PC-9 (cell line): ENCODE data around the gene RAET1L. TPM values are rescaled to one million over a fixed set of nuclear protein-coding genes. Genes with fewer than 3 reads are reported as not detected.

Experiments used
- BruUV-seq: library from RNA; stranded (reverse); fragments of 400-500 nt; replicated peaks from 2 replicates; lab custom pipeline; 2021; lab: Mats Ljungman, UMichigan
- CTCF ChIA-PET: fragments of 300-600 bp; sonication (Branson Sonifier 250); formaldehyde crosslinking; loops from one replicate; lab custom pipeline; 2022; ENCODE audit warnings: antibody characterized with exemption; lab: Charles Lee
- POLR2A ChIA-PET: fragments of 300-600 bp; sonication (Branson Sonifier 250); formaldehyde crosslinking; loops from one replicate; lab custom pipeline; 2022; ENCODE audit warnings: antibody characterized with exemption; ENCODE audit not compliant: unreplicated experiment; lab: Charles Lee
- DNase-seq, 2 experiments: peaks; one replicate each; pipeline versions ENCODE4 v3.0.0 to v3.0.0-alpha.2; 2015 to 2022; ENCODE audit warnings: mixed read lengths in 1 of 2
- H2AFZ ChIP-seq: fragments of 200-600 bp; sonication (generic); 2 replicates; pipeline ENCODE4 v1.8.1; 2017; ENCODE audit warnings: antibody characterized with exemption
- H3F3A ChIP-seq: fragments of 200-600 bp; sonication (generic); 2 replicates; pipeline ENCODE4 v1.8.1; 2017; ENCODE audit warnings: antibody characterized with exemption, mild to moderate bottlenecking, low read depth; ENCODE audit not compliant: insufficient read depth
- H3K27ac ChIP-seq: fragments of 200-600 bp; sonication (generic); 2 replicates; pipeline ENCODE4 v1.6.1; 2016; ENCODE audit warnings: mixed run types
- H3K27me3 ChIP-seq: fragments of 200-600 bp; sonication (generic); 2 replicates; pipeline ENCODE4 v1.6.1; 2016; ENCODE audit warnings: low read depth, mixed run types; ENCODE audit not compliant: insufficient read depth
- H3K36me3 ChIP-seq: fragments of 200-600 bp; sonication (generic); 2 replicates; pipeline ENCODE4 v1.6.1; 2016; ENCODE audit warnings: low read depth, mixed run types
- H3K4me1 ChIP-seq: fragments of 200-600 bp; sonication (generic); replicated peaks from 2 replicates; pipeline ENCODE4 v1.6.1; 2016; ENCODE audit warnings: mixed run types; ENCODE audit not compliant: insufficient read depth
- H3K4me2 ChIP-seq: fragments of 200-600 bp; sonication (generic); 2 replicates; pipeline ENCODE4 v1.6.1; 2017; ENCODE audit warnings: mixed run types
- H3K4me3 ChIP-seq: fragments of 200-600 bp; sonication (generic); 2 replicates; pipeline ENCODE4 v1.6.1; 2016; ENCODE audit warnings: mixed run types
- H3K79me2 ChIP-seq: fragments of 200-600 bp; sonication (generic); 2 replicates; pipeline ENCODE4 v1.6.1; 2017; ENCODE audit warnings: low read depth, mixed run types
- H3K9me2 ChIP-seq: fragments of 200-600 bp; sonication (generic); 2 replicates; pipeline ENCODE4 v1.8.1; 2017; ENCODE audit warnings: mild to moderate bottlenecking; ENCODE audit not compliant: insufficient read depth
- H3K9me3 ChIP-seq: fragments of 200-600 bp; sonication (generic); 2 replicates; pipeline ENCODE4 v1.8.1; 2016; ENCODE audit warnings: low read depth; ENCODE audit not compliant: insufficient read depth
- H4K20me1 ChIP-seq: fragments of 200-600 bp; sonication (generic); 2 replicates; pipeline ENCODE4 v1.8.1; 2017; ENCODE audit not compliant: insufficient read depth
- CTCF ChIP-seq: fragments of 200-600 bp; sonication (generic); conservative IDR thresholded peaks from 2 replicates; pipeline ENCODE4 v1.6.1; 2017; ENCODE audit warnings: mixed run types, antibody characterized with exemption, mild to moderate bottlenecking, moderate library complexity
- EZH2 ChIP-seq: fragments of 200-600 bp; sonication (generic); IDR thresholded peaks from 2 replicates; pipeline ENCODE4 v1.8.0; 2017; ENCODE audit warnings: antibody characterized with exemption, low read depth
- intact Hi-C: fragments of 100-400 bp; cut with micrococcal nuclease; formaldehyde crosslinking; loops from one replicate; pipeline ENCODE4 v1.10.0; 2022; ENCODE audit not compliant: unreplicated experiment
- total RNA-seq: library from RNA; stranded (reverse); gene quantifications from 2 replicates; pipeline ENCODE4 v1.2.3, GENCODE V29; 2021

The RAET1L gene
- total RNA-seq, 1 experiment from 2014 or later = 1.2 TPM

- no peak overlapping the region for H3K4me3 ChIP-seq
- no peaks in the 10 kb centered on the region for H3K9me2 ChIP-seq
- TF ChIP-seq EZH2 (no peak), CTCF (no peak)
- H3F3A ChIP-seq = no peaks in the 10 kb centered on the region
- no TSS peak for BruUV-seq
- intact Hi-C loops = no loop called here
- POLR2A ChIA-PET = interaction anchor here (0.5 kb wide), 1 partner anchor 234 kb away, joined by 13 read pairs; no protein-coding TSS in a partner anchor
- H3K27me3 ChIP-seq = no peaks in the 10 kb centered on the region
- H4K20me1 ChIP-seq = no peaks in the 10 kb centered on the region
- peaks cover 5% of the 10 kb centered on the region; the same call in 1 of the 2 replicates for H3K4me1 ChIP-seq
- H2AFZ ChIP-seq = no peak overlapping the region
- no peaks in the 10 kb centered on the region for H3K9me3 ChIP-seq
- H3K79me2 ChIP-seq = no peaks in the 10 kb centered on the region
- H3K4me2 ChIP-seq = no peak overlapping the region
- no peaks in the 10 kb centered on the region for H3K36me3 ChIP-seq
- H3K27ac ChIP-seq = no peak overlapping the region
- CTCF ChIA-PET = no interaction called here
- no peak for DNase-seq
These were observed 46.0 kb downstream of the RAET1L start for GRCh38 chr6:149979293-149979692.

GRCh38 chr6:149978610-149979009 lies 46.7 kb downstream of the RAET1L start:
- Histone ChIP-seq H3K27ac (no peak overlapping the region), H3K4me2 (no peak overlapping the region), H3K36me3 (no peaks in the 10 kb centered on the region), H3K4me3 (no peak overlapping the region), H3K27me3 (no peaks in the 10 kb centered on the region), H3K79me2 (no peaks in the 10 kb centered on the region), H2AFZ (no peak overlapping the region), H4K20me1 (no peaks in the 10 kb centered on the region), H3K9me2 (no peaks in the 10 kb centered on the region), H3K9me3 (no peaks in the 10 kb centered on the region), H3K4me1 (peaks cover 5% of the 10 kb centered on the region; the same call in 1 of the 2 replicates), H3F3A (no peaks in the 10 kb centered on the region)
- no TSS peak for BruUV-seq
- POLR2A ChIA-PET = no interaction called here
- no peak for TF ChIP-seq EZH2
- no peak for TF ChIP-seq CTCF
- DNase-seq = no peak
- CTCF ChIA-PET = no interaction called here
- intact Hi-C loops = no loop called here

- no peak for DNase-seq
- intact Hi-C loops = no loop called here
- TF ChIP-seq CTCF (no peak), EZH2 (no peak)
These were observed 48.1 kb downstream of the RAET1L start for GRCh38 chr6:149977221-149977620.

More at GRCh38 chr6:149977221-149977620, 48.1 kb downstream of the RAET1L start:
- no peaks in the 10 kb centered on the region for H4K20me1 ChIP-seq
- H2AFZ ChIP-seq = no peak overlapping the region
- H3K36me3 ChIP-seq = no peaks in the 10 kb centered on the region
- no peaks in the 10 kb centered on the region for H3K9me2 ChIP-seq
- H3F3A ChIP-seq = no peaks in the 10 kb centered on the region
- no peaks in the 10 kb centered on the region for H3K9me3 ChIP-seq
- no peaks in the 10 kb centered on the region for H3K27me3 ChIP-seq
- no peak overlapping the region for H3K4me2 ChIP-seq
- peaks cover 5% of the 10 kb centered on the region; the same call in 1 of the 2 replicates for H3K4me1 ChIP-seq
- no TSS peak for BruUV-seq
- no peak overlapping the region for H3K27ac ChIP-seq
- H3K79me2 ChIP-seq = no peaks in the 10 kb centered on the region
- CTCF ChIA-PET = no interaction called here
- no peak overlapping the region for H3K4me3 ChIP-seq
- POLR2A ChIA-PET = no interaction called here
